Retina (tissue), 1 donor: Measurements from ENCODE around the gene FRMPD1.

Source experiments
- DNase-seq: peaks from one replicate; pipeline ENCODE4 v3.0.0-alpha.2; 2016

Gene FRMPD1

GRCh38 chr9:37788332-37788731 lies 137.6 kb downstream of the FRMPD1 start:
- no peak for DNase-seq

GRCh38 chr9:37790096-37790495 lies 139.3 kb downstream of the FRMPD1 start:
- DNase-seq = no peak

GRCh38 chr9:37792122-37792521 lies 141.4 kb downstream of the FRMPD1 start:
- DNase-seq = no peak

- no peak for DNase-seq
These were observed 145.5 kb downstream of the FRMPD1 start for GRCh38 chr9:37796232-37796631.
